Measurements from ENCODE around the gene GJA3.

GJA3 gene

GRCh38 chr13:20137875-20138274 lies 23.0 kb downstream of the GJA3 start:
- Mint-ChIP-seq H3K27me3 (ENCODE audit: low read depth, poor library complexity) (peaks cover 53% of the 10 kb centered on the region), H3K27ac (no peak overlapping the region), H3K4me1 (peaks cover 10% of the 10 kb centered on the region), H3K36me3 (ENCODE audit: low read depth) (no peaks in the 10 kb centered on the region), H3K4me3 (no peak overlapping the region), H3K9me3 (no peaks in the 10 kb centered on the region)
- DNase-seq: no peak
- TF ChIP-seq, protein P1, sequence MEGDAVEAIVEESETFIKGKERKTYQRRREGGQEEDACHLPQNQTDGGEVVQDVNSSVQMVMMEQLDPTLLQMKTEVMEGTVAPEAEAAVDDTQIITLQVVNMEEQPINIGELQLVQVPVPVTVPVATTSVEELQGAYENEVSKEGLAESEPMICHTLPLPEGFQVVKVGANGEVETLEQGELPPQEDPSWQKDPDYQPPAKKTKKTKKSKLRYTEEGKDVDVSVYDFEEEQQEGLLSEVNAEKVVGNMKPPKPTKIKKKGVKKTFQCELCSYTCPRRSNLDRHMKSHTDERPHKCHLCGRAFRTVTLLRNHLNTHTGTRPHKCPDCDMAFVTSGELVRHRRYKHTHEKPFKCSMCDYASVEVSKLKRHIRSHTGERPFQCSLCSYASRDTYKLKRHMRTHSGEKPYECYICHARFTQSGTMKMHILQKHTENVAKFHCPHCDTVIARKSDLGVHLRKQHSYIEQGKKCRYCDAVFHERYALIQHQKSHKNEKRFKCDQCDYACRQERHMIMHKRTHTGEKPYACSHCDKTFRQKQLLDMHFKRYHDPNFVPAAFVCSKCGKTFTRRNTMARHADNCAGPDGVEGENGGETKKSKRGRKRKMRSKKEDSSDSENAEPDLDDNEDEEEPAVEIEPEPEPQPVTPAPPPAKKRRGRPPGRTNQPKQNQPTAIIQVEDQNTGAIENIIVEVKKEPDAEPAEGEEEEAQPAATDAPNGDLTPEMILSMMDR (IDR thresholded peaks at IDR 0.05): no peak

DNA sequence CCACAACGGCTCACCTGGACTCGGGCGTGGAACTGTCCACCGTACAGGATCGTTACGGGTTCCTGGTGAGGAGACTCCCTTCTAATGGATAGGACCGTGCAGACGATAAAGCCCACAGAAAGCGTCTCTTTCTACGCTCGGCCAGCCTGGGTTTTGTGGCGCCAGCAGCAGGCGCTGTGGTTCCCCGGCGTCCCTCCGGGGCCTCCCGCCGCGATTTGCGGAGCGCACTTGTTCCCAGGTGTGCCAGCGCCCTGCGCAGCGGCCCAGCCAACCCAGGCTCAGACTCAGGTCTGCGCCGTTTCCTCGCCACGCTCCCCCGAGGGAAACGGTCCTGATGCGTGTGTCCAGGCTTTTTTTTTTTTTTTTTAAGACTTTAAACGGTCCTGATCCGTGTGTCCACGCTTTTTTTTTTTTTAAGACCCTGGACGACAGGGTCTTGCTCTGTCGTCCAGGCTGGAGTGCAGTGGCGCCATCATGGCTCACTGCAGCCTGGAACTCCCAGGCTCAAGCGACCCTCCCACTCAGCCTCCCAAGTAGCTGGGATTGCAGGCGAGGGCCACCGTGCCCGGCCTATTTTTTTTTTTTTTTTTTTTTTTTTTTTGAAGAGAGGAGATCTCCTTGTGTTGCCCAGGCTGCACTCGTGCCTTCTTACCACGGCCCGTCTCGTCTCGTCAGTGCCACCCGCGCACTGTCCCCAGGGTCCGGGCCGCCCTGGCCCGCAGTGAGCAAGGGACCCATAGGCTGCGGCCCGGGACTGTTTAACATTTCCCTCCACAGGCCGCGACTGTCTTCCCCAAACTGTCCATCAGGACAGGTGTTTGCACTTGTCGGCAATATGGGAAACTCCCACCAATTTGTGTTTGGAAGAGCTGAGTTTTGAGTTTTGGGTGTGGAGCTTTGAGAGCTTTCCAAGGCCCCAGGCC lies 23.8 kb downstream of the GJA3 start:
- TF ChIP-seq, protein P1 (IDR thresholded peaks at IDR 0.05): peak; percentile 18
- Mint-ChIP-seq H3K4me1 (peaks cover 10% of the 10 kb centered on the region), H3K4me3 (peak overlapping the region; percentile 11), H3K9me3 (no peaks in the 10 kb centered on the region), H3K36me3 (ENCODE audit: low read depth) (no peaks in the 10 kb centered on the region), H3K27ac (no peak overlapping the region), H3K27me3 (ENCODE audit: low read depth, poor library complexity) (peaks cover 53% of the 10 kb centered on the region)
- peak; percentile 54 for DNase-seq

DNA sequence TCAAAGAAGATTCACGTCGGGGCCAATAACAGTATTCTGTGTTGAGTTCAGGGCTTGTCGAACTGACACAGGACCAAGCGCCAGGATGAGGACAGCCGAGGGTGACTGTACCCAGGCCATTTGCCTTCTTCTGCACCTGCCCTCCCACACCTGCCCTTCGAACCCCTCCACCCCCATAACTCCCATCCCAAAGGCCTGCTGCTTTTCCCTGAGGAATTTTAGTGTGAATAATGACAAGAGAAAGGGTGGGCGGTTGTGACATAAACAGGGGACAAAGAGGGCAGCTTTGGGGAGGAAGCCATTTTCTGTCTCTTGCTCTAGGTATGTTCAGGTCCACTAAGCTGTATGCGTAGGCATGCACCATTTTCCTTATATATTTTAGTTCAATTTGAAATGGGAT lies 26.1 kb downstream of the GJA3 start:
- Mint-ChIP-seq H3K4me3 (no peak overlapping the region), H3K27me3 (ENCODE audit: low read depth, poor library complexity) (peaks cover 42% of the 10 kb centered on the region), H3K4me1 (no peaks in the 10 kb centered on the region), H3K9me3 (no peaks in the 10 kb centered on the region), H3K27ac (no peak overlapping the region), H3K36me3 (ENCODE audit: low read depth) (no peaks in the 10 kb centered on the region)
- DNase-seq: no peak
- TF ChIP-seq, protein P1 (IDR thresholded peaks at IDR 0.05): no peak

DNA sequence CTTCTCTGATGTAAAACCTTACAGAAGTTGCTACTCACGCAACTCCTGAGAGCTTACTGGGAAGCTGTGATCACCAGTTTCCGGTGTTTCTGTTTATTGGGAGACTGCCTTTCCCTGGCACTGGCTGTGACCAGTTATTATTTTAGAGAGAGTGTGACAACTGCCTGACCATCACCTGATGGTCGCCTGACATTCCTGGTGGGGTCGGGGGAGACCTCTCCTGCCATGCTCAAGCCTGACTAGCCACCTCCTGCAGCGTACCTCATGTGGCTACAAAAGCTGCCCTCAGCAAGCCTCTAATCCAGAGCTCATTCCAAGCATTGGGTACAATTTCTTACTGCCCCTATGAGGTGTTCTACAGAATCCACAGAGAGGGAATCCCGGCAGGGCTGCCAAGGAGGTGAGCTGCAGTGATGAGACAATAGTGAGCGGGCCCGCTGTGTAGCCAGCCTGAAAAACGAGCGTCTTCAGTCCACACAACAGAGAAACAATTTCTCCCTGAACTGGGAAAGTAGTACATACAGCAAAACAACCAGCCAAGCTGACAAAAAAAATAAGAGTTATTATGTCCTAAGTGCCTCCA lies 28.7 kb downstream of the GJA3 start:
- Mint-ChIP-seq H3K27ac (no peak overlapping the region), H3K27me3 (ENCODE audit: low read depth, poor library complexity) (peaks cover 24% of the 10 kb centered on the region), H3K4me1 (no peaks in the 10 kb centered on the region), H3K4me3 (no peak overlapping the region), H3K36me3 (ENCODE audit: low read depth) (no peaks in the 10 kb centered on the region), H3K9me3 (no peaks in the 10 kb centered on the region)
- DNase-seq: no peak
- TF ChIP-seq, protein P1 (IDR thresholded peaks at IDR 0.05): no peak

- Mint-ChIP-seq H3K4me3 (no peak overlapping the region), H3K9me3 (no peaks in the 10 kb centered on the region), H3K4me1 (no peaks in the 10 kb centered on the region), H3K27ac (no peak overlapping the region), H3K27me3 (ENCODE audit: low read depth, poor library complexity) (peaks cover 20% of the 10 kb centered on the region), H3K36me3 (ENCODE audit: low read depth) (no peaks in the 10 kb centered on the region)
- TF ChIP-seq, protein P1 (IDR thresholded peaks at IDR 0.05): no peak
- DNase-seq: no peak
These were observed 29.6 kb downstream of the GJA3 start for GRCh38 chr13:20131057-20131832.
